ENCODE results near the gene WT1. TPM values are rescaled to one million over a fixed set of nuclear protein-coding genes. Genes with fewer than 3 reads are reported as not detected.

The WT1 gene
- total RNA-seq = 10 to 100 TPM in 1 of 9 donors, 1 to 10 TPM in 8; 1.3 to 16.6 (median 2.9) TPM
- 1 to 10 TPM; 1.0 to 1.2 TPM for polyA plus RNA-seq
- long read RNA-seq, donor 1, partial matches to known transcripts = 0 of 1 reads
- long read RNA-seq, donor 1, other reads (novel, unspliced or antisense) = 0 of 1 reads
- long read RNA-seq, donor 2, partial matches to known transcripts = 0 of 6 reads
- long read RNA-seq, donor 2, other reads (novel, unspliced or antisense) = 4 of 6 reads
- long read RNA-seq, donor 3, partial matches to known transcripts = 0 of 2 reads
- long read RNA-seq, donor 3, other reads (novel, unspliced or antisense) = 2 of 2 reads

DNA sequence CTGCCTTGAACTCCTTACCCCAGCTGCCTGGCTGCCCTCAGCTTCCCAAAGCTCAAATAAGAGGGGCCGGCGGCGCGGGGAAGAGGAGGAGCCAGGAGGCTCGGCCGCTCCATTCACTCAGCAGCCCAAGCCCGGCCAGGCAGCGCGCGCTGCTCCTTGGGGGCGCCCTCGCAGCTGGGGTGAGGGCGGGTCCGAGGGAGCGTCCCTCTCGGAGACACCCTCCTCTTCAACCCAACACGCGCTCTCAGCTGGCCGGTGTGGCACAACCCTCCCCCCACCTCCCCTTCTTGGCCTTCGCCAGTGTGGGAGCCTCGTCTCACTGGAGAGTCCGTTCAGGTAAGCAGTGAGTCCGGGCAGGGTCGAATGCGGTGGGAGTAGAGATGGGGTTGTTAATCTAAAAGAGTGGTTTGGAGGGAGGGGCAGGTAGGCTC, at the start of gene WT1:
TSS of gene WT1 (minus strand) at position 29 of the 431 bp plus-strand sequence.
- DNase-seq (peak; percentile 58 to 79 (median 68)), ATAC-seq (peak; percentile 52 to 81 (median 74))
- peak within 1 kb of the TSS; percentile 35 to 90 (median 62) for H3K4me3 ChIP-seq
- H3K36me3 ChIP-seq = no peaks in the 10 kb centered on the region
- peaks cover 0 to 64% (median 13%) of the 10 kb centered on the region in 12 donors for H3K4me1 ChIP-seq
- TF ChIP-seq, protein P1, sequence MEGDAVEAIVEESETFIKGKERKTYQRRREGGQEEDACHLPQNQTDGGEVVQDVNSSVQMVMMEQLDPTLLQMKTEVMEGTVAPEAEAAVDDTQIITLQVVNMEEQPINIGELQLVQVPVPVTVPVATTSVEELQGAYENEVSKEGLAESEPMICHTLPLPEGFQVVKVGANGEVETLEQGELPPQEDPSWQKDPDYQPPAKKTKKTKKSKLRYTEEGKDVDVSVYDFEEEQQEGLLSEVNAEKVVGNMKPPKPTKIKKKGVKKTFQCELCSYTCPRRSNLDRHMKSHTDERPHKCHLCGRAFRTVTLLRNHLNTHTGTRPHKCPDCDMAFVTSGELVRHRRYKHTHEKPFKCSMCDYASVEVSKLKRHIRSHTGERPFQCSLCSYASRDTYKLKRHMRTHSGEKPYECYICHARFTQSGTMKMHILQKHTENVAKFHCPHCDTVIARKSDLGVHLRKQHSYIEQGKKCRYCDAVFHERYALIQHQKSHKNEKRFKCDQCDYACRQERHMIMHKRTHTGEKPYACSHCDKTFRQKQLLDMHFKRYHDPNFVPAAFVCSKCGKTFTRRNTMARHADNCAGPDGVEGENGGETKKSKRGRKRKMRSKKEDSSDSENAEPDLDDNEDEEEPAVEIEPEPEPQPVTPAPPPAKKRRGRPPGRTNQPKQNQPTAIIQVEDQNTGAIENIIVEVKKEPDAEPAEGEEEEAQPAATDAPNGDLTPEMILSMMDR (IDR thresholded peaks at IDR 0.05) = no peak
- TF ChIP-seq POLR2A (IDR thresholded peaks at IDR 0.05) = no peak
- 1 to 2% (median 1%) methylated on average over 22 to 25 of the region's 25 CpGs for WGBS, 4 donors
- no peaks in the 10 kb centered on the region for H3K9me3 ChIP-seq
- peak within 1 kb of the TSS; percentile 67 to 98 (median 88) for H3K27ac ChIP-seq
- peaks cover 19 to 100% (median 92%) of the 10 kb centered on the region in 9 donors for H3K27me3 ChIP-seq
- intact Hi-C loops (cut with DNase I) = loop anchor here in 3 of 10 donors (1.0 to 10.0 kb wide), 5 partner anchors 14 to 149 kb away; partner anchors contain the start of gene EIF3M (in 3 of the 3)

GRCh38 chr11:32479291-32479690, 44.0 kb upstream of the WT1 start:
- H3K27me3 ChIP-seq = no peaks in the 10 kb centered on the region
- H3K27ac ChIP-seq = no peak overlapping the region
- no peaks in the 10 kb centered on the region for H3K36me3 ChIP-seq
- H3K9me3 ChIP-seq = no peaks in the 10 kb centered on the region
- H3K4me3 ChIP-seq = no peak overlapping the region
- ATAC-seq = peak; percentile 51 to 79 (median 64)
- H3K4me1 ChIP-seq = peaks cover 0 to 16% (median 4%) of the 10 kb centered on the region in 12 donors
- no peak for TF ChIP-seq POLR2A (IDR thresholded peaks at IDR 0.05)
- TF ChIP-seq, protein P1 (IDR thresholded peaks at IDR 0.05) = no peak
- intact Hi-C loops (cut with DNase I) = no loop called here
- DNase-seq = no peak
- 60 to 69% (median 62%) methylated on average over 4 of the region's 4 CpGs for WGBS, 4 donors

- Histone ChIP-seq H3K36me3 (no peaks in the 10 kb centered on the region), H3K27ac (no peak overlapping the region), H3K9me3 (no peaks in the 10 kb centered on the region), H3K4me1 (peaks cover 0 to 16% (median 4%) of the 10 kb centered on the region in 12 donors), H3K4me3 (no peak overlapping the region), H3K27me3 (no peaks in the 10 kb centered on the region)
- ATAC-seq (peak in 2 of 4 donors; percentile 39 to 68), DNase-seq (peak in 2 of 5 donors; percentile 31 to 38)
- WGBS, 4 donors = 23 to 39% (median 31%) methylated on average over 7 of the region's 7 CpGs
- TF ChIP-seq, protein P1 (IDR thresholded peaks at IDR 0.05) = no peak
- TF ChIP-seq POLR2A (IDR thresholded peaks at IDR 0.05) = no peak
- intact Hi-C loops (cut with DNase I) = no loop called here
Measured at GRCh38 chr11:32478277-32478731, 43.0 kb upstream of the WT1 start.

DNA sequence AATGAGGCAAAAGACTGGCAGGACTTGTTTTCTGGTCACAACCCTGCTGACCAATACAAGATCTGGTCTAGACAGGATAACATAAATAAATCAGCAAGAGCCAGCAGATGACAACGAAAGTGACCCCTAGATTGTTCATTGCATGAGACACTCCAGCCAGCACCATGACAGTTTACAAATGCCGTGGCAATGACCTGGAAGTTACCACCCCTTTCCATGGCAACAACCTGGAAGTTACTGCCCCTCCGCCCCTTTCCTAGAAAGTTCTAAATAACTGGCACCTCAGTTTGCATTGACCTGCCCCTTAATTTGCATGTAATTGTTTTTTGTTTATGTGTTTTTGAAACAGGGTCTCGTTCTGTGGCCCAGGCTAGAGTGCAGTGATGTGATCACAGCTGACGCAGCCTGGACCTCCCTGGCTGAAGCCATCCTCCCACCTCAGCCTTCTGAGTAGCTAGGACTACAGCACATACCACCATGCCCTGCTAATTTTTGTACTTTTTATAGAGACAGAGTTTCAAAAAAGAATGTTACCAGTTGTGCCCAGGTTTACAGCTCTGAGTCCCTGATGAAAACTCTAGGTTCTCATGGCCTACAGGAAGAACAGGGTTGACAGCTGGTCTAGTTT, 38.1 kb upstream of the WT1 start:
- DNase-seq (no peak), ATAC-seq (no peak)
- Histone ChIP-seq H3K36me3 (no peaks in the 10 kb centered on the region), H3K27me3 (no peaks in the 10 kb centered on the region), H3K9me3 (no peaks in the 10 kb centered on the region), H3K4me3 (no peak overlapping the region), H3K4me1 (peaks cover 0 to 8% (median 2%) of the 10 kb centered on the region in 12 donors), H3K27ac (no peak overlapping the region)
- TF ChIP-seq, protein P1 (IDR thresholded peaks at IDR 0.05) = no peak
- TF ChIP-seq POLR2A (IDR thresholded peaks at IDR 0.05) = no peak
- 90 to 95% (median 91%) methylated on average over 5 of the region's 5 CpGs for WGBS, 4 donors
- intact Hi-C loops (cut with DNase I) = no loop called here

Measured in heart left ventricle (tissue), 16 donors.